ENCODE data around the gene RGS3. TPM values are rescaled to one million over a fixed set of nuclear protein-coding genes. Genes with fewer than 3 reads are reported as not detected.

The RGS3 gene
- total RNA-seq, 2 donors from 2014 or later = 25.7 to 96.9 TPM

GRCh38 chr9:113558632-113559502 is 95.3 kb downstream of the RGS3 start:
- peak; percentile 94 to 98 (median 96) for DNase-seq
- H3K27ac ChIP-seq = peak overlapping the region; percentile 74 to 82 (median 81)
- no peak overlapping the region for H3K4me3 ChIP-seq
- ATAC-seq = peak; percentile 98
- WGBS, 2 donors = 13 to 16% methylated on average over 6 to 7 of the region's 7 CpGs
- intact Hi-C loops (cut with DNase I) = no loop called here
- H3K27me3 ChIP-seq = no peaks in the 10 kb centered on the region
- TF ChIP-seq CTCF (IDR thresholded peaks at IDR 0.05) = peak in 1 of 7 experiments; percentile 8
- peak in 1 of 3 donors; percentile 44 for TF ChIP-seq POLR2A (IDR thresholded peaks at IDR 0.05)
- peaks cover 53% of the 10 kb centered on the region for H3K4me1 ChIP-seq
- no peaks in the 10 kb centered on the region for H3K36me3 ChIP-seq (replicated peaks in 1 of 2; ENCODE audit: insufficient read depth in 1 of 2, low read depth in 2 of 2)
- no peaks in the 10 kb centered on the region for H3K9me3 ChIP-seq

DNA sequence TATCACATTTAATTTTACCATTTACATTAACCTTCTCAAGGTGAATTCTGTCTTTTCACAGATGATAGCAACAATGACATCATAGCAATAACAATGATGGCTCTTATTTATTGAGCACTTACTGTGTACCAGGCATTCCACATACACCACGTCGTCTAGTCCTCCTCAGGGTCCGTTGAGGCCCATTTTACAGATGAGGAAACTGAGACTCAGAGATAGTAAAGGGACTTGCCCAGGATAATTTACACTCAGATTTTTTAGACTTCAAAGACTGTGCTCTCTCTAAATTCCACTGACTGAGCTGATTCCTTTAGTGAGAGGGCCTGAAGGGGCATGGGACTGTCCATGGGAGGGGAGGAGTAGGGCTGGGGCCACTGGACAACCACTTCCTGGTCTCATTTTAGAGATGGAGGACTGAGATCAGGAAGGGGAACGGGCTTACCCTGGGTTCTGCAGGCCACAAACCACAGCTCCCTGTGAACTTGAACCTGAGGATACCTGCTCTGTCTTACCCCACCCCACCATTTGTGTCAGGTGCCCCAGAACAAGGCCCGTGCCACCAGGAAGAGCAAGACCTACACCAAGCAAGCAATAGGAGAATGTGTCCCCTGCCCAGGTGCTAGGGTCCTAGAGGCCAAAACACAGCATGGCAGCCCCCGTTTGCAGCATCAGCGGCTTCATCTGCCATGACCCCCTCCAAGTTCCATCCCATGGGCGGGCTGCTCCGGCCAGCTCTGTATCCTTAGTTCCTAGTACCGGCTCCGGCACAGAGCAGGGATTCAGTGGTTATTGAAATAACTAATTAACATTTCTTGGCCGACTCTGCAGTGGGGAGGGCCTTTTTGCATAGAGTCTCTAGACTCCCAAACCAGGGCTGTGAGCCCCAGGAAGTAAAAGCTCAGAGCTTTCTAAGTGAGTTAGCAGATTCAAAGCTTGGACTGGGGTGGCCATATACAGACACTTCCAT is 96.6 kb downstream of the RGS3 start:
- Histone ChIP-seq H3K9me3 (no peaks in the 10 kb centered on the region), H3K36me3 (replicated peaks in 1 of 2; ENCODE audit: insufficient read depth in 1 of 2, low read depth in 2 of 2) (no peaks in the 10 kb centered on the region), H3K4me1 (peaks cover 65% of the 10 kb centered on the region), H3K27me3 (no peaks in the 10 kb centered on the region), H3K27ac (peak overlapping the region; percentile 74 to 82 (median 81)), H3K4me3 (no peak overlapping the region)
- DNase-seq = no peak
- no peak for ATAC-seq
- intact Hi-C loops (cut with DNase I) = no loop called here
- TF ChIP-seq POLR2A (IDR thresholded peaks at IDR 0.05) = no peak
- no peak for TF ChIP-seq CTCF (IDR thresholded peaks at IDR 0.05)
- 77 to 78% methylated on average over 10 to 12 of the region's 12 CpGs for WGBS, 2 donors

DNA sequence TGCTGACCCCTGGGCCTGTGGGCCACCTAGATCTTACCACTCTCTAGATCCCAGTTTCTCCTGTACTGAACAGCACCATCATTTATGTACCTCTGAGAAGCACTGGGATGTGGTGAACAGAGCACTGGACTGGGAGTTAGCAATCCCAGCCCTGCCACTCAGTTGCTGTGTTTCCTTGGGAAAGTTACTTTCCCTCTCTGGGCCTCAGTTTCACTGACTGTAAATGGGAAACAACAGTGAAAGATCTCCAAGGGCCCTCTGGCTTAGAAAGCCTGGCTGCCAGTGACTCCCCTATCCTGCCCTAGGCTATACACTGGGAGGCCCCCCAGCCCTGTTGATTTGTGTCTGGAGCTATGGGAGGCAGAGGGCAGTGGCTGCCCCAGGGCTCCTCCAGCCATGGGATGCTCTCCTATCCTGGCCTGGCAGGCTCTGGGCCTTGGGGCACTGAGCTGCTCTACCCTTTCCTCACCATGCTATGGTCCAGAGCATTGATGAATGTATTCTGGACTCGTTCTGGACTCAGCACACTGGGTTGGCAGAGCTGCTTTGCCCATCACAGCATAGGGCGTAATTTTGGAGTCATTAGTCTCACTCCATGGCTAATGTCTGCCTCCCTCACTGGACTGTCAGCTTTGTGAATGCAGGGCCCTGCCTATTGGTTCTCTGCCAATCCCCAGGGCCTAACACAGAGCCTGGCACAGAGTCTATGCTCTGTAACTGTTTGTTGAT is 99.3 kb downstream of the RGS3 start:
- no peaks in the 10 kb centered on the region for H3K9me3 ChIP-seq
- peak overlapping the region in 3 of 4 donors; percentile 90 to 93 (median 91) for H3K27ac ChIP-seq
- intact Hi-C loops (cut with DNase I) = no loop called here
- DNase-seq = peak in 1 of 4 donors; percentile 8
- no peak for ATAC-seq
- H3K4me3 ChIP-seq = no peak overlapping the region
- no peaks in the 10 kb centered on the region for H3K36me3 ChIP-seq (replicated peaks in 1 of 2; ENCODE audit: insufficient read depth in 1 of 2, low read depth in 2 of 2)
- peaks cover 80% of the 10 kb centered on the region for H3K4me1 ChIP-seq
- no peaks in the 10 kb centered on the region for H3K27me3 ChIP-seq
- TF ChIP-seq POLR2A (IDR thresholded peaks at IDR 0.05) (no peak), CTCF (IDR thresholded peaks at IDR 0.05) (no peak)
- WGBS, 2 donors = 54 to 100% methylated on average over 1 to 2 of the region's 2 CpGs

GRCh38 chr9:113563826-113564497 is 100.4 kb downstream of the RGS3 start:
- H3K9me3 ChIP-seq = no peaks in the 10 kb centered on the region
- H3K4me3 ChIP-seq = no peak overlapping the region
- WGBS, 2 donors = 80 to 98% methylated on average over 3 to 5 of the region's 5 CpGs
- ATAC-seq = no peak
- H3K4me1 ChIP-seq = peaks cover 73% of the 10 kb centered on the region
- H3K36me3 ChIP-seq (replicated peaks in 1 of 2; ENCODE audit: insufficient read depth in 1 of 2, low read depth in 2 of 2) = no peaks in the 10 kb centered on the region
- DNase-seq = peak in 1 of 4 donors; percentile 5
- no peak for TF ChIP-seq CTCF (IDR thresholded peaks at IDR 0.05)
- no peak for TF ChIP-seq POLR2A (IDR thresholded peaks at IDR 0.05)
- H3K27ac ChIP-seq = peak overlapping the region; percentile 71 to 93 (median 90)
- H3K27me3 ChIP-seq = no peaks in the 10 kb centered on the region
- intact Hi-C loops (cut with DNase I) = no loop called here
